ENCODE measurements around the gene MB. TPM values are rescaled to one million over a fixed set of nuclear protein-coding genes. Genes with fewer than 3 reads are reported as not detected.

MB gene
- total RNA-seq, 6 experiments from 2014 or later = 0.61 to 10.2 (median 1.3) TPM

GRCh38 chr22:35601013-35601580, 16.0 kb downstream of the MB start:
- no peaks in the 10 kb centered on the region for H3K9me3 ChIP-seq
- DNase-seq (no peak), ATAC-seq (no peak)
- H3K4me1 ChIP-seq = peaks cover 0 to 5% (median 0%) of the 10 kb centered on the region in 4 donors
- intact Hi-C loops (cut with DNase I) = no loop called here
- no peaks in the 10 kb centered on the region for H3K27me3 ChIP-seq
- 93% methylated on average over 5 of the region's 5 CpGs for WGBS (ENCODE audit: insufficient coverage, low coverage, low lambda C conversion rate, missing lambda C conversion rate)
- H3K27ac ChIP-seq = no peak overlapping the region
- H3K36me3 ChIP-seq = no peaks in the 10 kb centered on the region
- no peak overlapping the region for H3K4me3 ChIP-seq
- TF ChIP-seq POLR2A (IDR thresholded peaks at IDR 0.05) = no peak
- no peak for TF ChIP-seq CTCF (IDR thresholded peaks at IDR 0.05)

GRCh38 chr22:35600476-35600875, 16.7 kb downstream of the MB start:
- ATAC-seq (peak in 1 of 4 donors; percentile 8), DNase-seq (no peak)
- WGBS (ENCODE audit: insufficient coverage, low coverage, low lambda C conversion rate, missing lambda C conversion rate) = 51% methylated on average over 11 of the region's 12 CpGs
- TF ChIP-seq POLR2A (IDR thresholded peaks at IDR 0.05) (no peak), CTCF (IDR thresholded peaks at IDR 0.05) (no peak)
- Histone ChIP-seq H3K27ac (no peak overlapping the region), H3K4me3 (no peak overlapping the region), H3K4me1 (no peaks in the 10 kb centered on the region), H3K9me3 (no peaks in the 10 kb centered on the region), H3K36me3 (no peaks in the 10 kb centered on the region), H3K27me3 (no peaks in the 10 kb centered on the region)
- intact Hi-C loops (cut with DNase I) = no loop called here

- H3K4me1 ChIP-seq = no peaks in the 10 kb centered on the region
- DNase-seq = no peak
- no peak for ATAC-seq
- H3K9me3 ChIP-seq = no peaks in the 10 kb centered on the region
- intact Hi-C loops (cut with DNase I) = no loop called here
- 84% methylated on average over 4 of the region's 4 CpGs for WGBS (ENCODE audit: insufficient coverage, low coverage, low lambda C conversion rate, missing lambda C conversion rate)
- TF ChIP-seq POLR2A (IDR thresholded peaks at IDR 0.05) (no peak), CTCF (IDR thresholded peaks at IDR 0.05) (no peak)
- H3K36me3 ChIP-seq = no peaks in the 10 kb centered on the region
- H3K27ac ChIP-seq = no peak overlapping the region
- no peak overlapping the region for H3K4me3 ChIP-seq
- H3K27me3 ChIP-seq = no peaks in the 10 kb centered on the region
Measured at GRCh38 chr22:35599364-35599763, 17.8 kb downstream of the MB start.

GRCh38 chr22:35598396-35598710, 18.8 kb downstream of the MB start:
- Histone ChIP-seq H3K9me3 (no peaks in the 10 kb centered on the region), H3K36me3 (no peaks in the 10 kb centered on the region), H3K27ac (no peak overlapping the region), H3K4me1 (no peaks in the 10 kb centered on the region), H3K27me3 (no peaks in the 10 kb centered on the region), H3K4me3 (no peak overlapping the region)
- TF ChIP-seq CTCF (IDR thresholded peaks at IDR 0.05) (no peak), POLR2A (IDR thresholded peaks at IDR 0.05) (no peak)
- DNase-seq (peak in 1 of 3 donors; percentile 49), ATAC-seq (no peak)
- 74% methylated on average over 3 of the region's 4 CpGs for WGBS (ENCODE audit: insufficient coverage, low coverage, low lambda C conversion rate, missing lambda C conversion rate)
- intact Hi-C loops (cut with DNase I) = no loop called here

Data from right lobe of liver (tissue), 6 donors.